GM19463 (cell line): ENCODE data around the gene MEF2C.
"Not testable (repeated sequence)": the region's sequence is repeated elsewhere in the genome, so short reads cannot be mapped to it uniquely, and the experiment has no call there.

ENCODE experiments used
- ATAC-seq: cut with Tn5 transposase; IDR thresholded peaks from one replicate; pipeline ENCODE4 v1.9.1; 2021; ENCODE audit warnings: mild to moderate bottlenecking, moderate library complexity; ENCODE audit not compliant: unreplicated experiment

MEF2C gene

DNA sequence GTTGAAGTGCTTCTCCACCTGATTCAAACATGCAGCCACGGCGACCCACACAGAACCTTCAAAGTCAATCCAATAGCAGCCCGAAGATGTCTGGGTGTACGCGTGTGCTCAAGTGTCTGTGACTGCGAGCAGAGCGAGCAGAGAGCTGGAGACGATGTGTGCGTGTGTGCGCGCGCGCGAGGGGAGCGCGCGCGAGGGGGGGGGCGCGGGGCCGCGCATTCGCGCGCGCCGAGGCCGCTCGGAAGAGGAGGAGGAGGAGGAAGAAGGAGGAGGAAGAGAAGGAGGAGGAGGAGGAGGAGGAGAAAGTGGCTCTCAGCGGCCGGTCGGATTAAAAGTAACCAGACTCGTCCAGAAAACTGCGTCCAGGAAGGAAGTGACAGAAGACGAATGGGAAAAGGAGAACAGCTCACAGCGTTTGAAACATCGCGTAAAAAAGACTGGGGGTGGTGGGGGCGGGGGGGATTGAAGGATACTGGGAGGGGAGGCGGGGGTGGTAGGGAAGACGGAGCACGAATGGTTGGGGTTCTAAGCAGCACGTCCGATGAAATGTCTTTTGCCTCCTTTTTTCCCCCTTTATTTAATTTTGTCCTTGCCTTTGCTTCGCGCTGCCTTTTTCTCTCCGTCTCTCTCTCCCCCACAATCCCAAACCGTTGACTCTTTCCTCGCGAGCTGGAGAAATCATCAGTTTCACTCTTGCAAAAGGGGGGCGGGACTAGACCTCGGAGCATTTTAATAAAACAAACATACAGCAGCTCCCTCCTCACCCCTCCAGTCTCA, at the start of gene MEF2C:
Gene MEF2C, minus strand, starts transcription at position 126 of the 777 bp plus-strand sequence. CDS start 59,396 bp downstream, outside the sequence.
- ATAC-seq: peak; percentile 42

DNA sequence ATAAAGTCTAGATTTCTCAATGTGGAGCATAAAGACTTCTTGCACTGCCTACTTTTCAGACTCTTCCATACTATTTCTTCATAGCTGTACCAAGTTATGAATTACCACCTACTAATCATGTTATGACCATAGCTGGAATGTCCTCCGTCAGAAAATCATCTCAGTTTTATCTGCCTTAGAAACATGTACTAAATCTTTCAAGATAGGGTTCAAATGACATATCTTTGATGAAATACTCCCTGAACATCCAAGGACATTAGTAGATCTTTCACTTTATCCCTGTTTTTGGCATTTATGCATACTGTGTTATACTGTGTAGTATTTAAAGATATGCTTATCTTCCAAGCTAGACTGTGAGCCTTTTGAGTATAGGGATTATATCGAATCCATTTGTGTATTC, 49.6 kb upstream of the MEF2C start:
- ATAC-seq: no peak

DNA sequence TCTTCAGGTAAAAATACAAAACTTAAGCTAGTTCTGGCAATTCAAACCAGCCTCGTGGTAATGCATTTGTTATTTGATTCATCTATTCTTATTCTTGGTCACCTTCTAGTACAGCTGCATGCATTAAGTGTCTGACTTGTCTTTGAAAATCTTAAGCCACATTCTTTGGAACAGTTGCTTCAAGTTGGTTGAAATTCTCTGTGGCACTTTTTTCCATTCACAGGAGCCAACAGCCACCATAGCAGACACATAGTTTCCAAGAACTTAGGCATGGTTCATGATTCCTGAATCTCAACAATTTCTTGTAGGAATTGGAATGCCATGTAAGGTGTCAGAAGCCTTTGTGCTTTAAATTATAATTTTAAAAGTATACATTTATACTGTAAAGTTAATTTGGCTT, 47.4 kb upstream of the MEF2C start:
- ATAC-seq: no peak

DNA sequence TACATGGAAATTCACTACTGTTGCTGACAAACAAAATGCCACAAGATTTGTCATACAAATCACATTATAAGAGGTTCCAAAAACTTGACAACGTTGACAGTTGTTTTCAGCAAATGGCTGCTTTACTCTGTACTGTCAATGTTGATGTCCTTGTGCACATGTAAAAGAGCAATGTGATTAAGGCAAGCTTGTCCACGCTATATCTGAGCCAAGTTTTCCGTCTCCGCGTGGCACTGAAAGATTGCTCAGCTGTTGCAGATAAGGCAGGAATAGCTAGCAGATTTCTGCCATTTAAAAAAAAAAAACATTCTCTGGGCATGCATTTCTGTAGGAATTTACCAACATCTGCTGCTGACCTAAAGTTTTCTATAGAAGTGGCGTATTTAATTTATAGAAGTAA, 46.4 kb upstream of the MEF2C start:
- no peak for ATAC-seq

DNA sequence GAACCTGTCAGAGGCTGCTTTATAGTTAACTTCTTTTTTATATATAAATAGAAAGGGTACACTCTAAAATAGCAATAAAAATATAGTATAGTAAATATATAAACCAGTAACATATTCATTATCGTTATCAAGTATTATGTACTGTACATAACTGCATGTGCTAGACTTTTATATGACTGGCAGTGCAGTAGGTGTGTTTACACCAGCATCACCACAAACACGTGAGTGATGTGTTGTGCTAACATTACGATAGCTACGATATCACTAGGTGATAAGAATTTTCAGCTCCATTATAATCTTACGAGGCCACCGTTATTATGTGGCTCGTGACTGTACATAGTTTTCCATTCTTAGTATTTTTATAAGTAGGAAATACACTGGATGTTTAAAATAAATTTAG, 43.8 kb upstream of the MEF2C start:
- ATAC-seq: no peak

DNA sequence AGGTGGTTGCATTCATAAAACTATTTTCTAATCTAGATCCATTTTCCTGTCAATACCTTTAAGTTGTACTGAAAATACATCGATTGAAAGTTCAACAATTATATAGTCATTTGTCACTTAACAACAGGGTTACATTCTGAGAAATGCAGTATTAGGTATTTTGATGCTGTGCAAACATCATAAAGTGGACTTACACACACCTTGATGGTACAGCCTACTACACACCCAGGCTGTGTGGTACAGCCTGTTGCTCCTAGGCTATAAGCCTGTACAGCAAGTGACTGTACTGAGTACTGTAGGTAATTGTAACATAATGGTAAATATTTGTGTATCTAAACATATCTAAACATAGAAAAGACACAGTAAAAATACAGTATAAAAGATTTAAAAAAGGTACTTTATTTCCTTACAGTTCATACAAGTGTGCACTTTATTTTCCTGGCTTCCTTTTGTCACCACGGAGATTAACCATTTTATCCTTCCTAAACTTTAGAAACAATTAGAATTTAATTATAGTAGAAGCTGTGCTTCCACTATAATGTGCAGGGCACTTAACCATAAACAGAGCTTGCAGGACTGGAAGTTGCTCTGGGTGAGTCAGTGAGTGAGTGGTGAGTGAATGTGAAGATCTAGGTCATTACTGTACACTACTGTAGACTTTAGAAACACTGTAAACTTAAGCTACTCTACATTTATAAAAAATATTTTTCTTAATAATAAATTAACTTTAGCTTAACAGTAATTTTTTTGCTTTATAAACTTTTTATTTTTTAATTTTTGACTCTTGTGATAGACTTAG, 42.9 kb upstream of the MEF2C start:
- ATAC-seq: no peak

DNA sequence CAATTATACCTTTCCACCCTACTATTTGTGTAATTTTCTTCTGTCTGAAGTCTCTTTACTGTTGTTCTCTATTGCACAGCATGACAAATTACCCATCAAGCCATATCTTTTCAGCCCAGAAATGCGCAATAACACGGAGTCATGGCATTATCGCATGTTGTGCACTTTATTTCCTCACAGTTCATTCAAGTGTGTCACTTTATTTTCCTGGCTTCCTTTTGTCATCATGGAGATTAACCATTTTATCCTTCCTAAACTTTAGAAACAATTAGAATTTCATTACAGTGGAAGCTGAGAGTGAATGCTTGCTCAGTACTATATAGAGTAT, 41.3 kb upstream of the MEF2C start:
- no peak for ATAC-seq

DNA sequence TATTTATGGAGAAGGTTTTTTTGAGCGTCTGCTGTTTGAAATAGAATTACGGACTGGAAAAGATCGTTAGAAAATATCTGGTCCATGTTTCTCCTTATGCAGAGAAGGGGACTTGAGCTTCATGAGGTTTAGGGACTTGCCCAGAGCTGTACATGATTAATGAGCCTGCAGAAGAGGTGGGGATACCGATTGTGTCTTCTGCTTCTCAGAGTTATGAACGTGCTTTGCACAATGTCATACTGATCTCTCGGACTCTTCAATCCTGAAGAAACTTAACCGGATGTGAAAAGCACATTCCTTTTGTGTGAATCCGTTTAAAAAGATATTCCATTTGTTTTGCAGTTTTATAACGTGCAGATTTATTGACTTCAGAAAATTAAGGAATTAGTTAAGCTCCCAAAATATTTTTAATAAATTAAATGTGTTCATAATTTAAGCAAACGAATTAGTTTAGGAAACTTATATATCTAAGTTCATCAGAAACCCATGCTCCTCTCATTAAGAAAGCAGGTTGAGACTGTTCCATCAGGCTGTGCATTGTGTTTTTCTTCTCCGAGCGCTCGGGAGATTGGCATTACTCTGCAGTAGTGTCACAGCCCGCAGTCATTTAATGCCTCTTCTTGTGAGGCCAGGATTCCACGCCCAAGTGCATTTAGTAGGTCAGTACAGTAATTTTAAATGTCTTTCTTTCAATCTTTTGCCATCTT, 40.8 kb upstream of the MEF2C start:
- ATAC-seq: no peak

DNA sequence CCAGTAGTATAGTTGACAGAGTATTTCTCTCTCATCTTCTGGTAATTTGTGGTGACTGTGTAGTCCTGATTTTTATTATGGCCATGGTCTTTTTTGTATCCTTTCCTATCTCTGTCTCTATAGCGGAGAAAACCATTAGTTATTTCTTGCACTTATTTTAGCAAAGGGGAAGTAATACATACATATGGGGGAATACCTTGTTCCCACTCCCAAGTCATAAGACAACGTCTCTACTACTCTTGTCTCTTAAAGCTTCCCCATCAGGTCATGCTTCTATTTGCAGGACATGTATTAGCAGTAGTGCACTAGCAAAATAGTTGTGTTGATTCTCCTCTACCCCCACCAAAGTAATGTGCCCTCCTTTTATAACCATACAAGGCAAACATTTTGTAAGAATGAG, 29.8 kb upstream of the MEF2C start:
- ATAC-seq: not testable (repeated sequence)

DNA sequence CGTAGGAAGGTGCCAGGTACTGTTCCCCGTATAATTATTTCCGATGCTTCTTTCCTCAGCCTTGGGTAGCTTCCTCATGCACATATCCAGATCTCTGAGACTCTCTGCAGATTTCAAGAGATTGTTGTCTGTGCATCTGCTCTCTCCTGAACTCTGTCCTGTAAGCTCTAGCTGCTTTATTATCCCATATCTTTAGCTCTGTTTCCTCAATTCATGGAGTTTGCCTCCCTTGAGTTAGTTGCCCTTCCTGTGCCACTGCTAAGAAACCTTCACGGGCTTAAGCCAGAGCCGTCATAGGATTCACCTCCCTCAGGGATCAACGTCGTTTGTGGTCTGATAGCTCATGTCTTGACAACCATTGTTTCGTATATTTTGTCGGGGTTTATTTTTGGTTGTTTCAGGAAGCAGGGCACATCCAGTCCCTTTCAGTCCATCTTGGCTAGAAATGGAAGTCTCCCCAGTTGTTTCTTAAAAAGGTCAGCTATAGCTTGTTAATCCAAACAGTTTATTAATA, 28.1 kb upstream of the MEF2C start:
- not testable (repeated sequence) for ATAC-seq

DNA sequence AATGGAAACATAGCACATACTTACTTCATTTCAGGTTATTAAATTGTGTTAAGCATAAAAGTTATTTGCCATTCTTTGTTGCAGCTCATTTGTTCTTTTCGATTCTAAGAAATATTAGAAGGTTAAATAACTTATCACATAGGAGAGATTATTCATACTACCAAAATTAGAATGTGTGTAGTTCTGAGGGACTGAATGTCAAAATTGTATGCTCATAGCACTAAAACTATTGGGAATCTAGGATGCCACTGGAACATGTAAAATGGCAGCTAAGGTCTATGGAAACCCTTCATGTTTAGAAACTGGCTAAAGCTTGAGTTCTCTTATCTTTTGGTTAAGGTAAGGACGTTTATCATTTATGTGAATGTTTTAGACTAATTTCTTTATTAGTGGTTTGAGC, 21.5 kb upstream of the MEF2C start:
- ATAC-seq: not testable (repeated sequence)

DNA sequence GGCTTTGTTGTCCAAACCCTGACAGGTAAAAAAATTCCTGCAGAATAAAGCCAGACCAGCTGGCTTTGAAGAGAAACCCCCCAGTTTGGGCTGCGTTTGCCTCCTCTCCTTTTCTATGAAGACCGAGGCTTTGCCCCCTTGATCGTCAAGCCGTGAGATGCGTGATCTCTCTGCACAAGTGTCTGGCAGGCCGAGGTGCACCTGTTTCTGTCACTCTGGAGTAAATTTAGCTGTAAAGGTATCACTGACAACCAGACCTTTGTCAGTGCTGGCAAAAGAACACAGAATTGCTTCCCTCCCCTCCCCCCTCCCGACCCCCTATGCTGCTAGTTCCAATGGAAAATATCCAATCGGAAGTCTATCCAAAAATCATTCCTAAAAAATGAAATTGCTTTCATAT, 21.0 kb upstream of the MEF2C start:
- not testable (repeated sequence) for ATAC-seq

DNA sequence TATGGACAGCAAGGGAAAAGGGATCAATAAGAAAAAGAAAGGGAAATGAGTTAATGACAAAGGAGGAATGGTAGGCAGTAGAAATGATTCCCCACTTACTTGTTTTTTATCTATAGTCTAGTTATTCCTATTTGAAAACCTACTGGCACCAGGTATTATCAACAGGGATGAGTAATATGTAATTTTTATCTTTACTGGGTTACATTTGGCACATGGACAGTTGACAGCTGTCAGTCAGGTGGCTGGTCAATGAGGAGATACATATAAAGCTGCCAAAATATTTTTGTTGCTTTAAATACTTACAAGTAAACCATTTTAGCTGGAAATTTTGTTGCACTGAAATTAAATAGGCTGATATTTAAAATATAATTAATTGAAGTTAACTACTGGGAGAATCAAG, 18.1 kb upstream of the MEF2C start:
- not testable (repeated sequence) for ATAC-seq

DNA sequence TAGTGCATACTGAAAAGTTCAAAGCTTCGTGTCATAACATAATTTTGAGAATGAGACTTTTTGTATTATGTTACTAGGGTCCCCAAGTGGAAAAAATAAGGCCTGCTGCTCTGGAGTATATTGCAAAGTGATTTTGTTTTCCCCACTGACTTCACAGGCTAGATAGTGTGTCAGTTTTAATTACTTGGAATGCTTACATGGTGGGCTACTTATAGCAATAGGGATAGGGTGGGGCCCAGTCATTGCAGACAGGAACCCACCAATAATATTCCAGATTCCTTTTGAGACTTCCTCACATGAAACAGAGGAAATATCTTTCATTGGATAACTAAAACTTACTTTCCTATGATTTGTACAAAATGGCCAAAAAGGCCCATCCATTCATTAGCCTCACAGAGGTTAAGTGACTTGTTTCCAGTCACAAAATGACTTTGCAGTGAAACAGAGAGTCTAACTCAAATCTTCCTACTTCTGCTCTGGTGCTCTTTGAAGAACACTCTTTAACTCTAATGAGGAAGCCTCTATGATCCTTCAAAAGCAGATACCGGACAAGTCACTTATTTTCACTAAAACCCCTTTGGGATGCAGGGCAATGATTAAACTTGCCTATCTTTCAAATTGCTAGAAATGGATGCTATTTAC, 16.2 kb upstream of the MEF2C start:
- no peak for ATAC-seq

DNA sequence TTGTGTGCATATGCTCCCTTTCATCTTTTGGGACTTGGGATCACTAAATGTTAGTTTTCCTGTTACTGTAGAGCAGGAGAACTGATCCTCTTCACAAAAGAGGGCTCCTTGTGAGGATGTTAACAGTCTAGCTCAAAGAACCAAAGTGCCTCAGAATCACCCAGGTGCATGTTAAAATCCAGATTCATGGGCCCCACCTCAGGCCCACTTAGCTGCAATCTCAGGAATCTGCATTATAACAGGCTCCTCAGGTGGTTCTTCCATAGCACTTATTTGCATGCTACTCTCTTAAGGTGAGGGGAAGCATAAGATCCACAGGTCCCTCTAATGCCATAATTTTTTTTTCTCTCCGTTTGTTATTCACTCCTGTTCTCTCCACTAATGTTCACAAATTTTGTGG, 14.8 kb upstream of the MEF2C start:
- no peak for ATAC-seq

DNA sequence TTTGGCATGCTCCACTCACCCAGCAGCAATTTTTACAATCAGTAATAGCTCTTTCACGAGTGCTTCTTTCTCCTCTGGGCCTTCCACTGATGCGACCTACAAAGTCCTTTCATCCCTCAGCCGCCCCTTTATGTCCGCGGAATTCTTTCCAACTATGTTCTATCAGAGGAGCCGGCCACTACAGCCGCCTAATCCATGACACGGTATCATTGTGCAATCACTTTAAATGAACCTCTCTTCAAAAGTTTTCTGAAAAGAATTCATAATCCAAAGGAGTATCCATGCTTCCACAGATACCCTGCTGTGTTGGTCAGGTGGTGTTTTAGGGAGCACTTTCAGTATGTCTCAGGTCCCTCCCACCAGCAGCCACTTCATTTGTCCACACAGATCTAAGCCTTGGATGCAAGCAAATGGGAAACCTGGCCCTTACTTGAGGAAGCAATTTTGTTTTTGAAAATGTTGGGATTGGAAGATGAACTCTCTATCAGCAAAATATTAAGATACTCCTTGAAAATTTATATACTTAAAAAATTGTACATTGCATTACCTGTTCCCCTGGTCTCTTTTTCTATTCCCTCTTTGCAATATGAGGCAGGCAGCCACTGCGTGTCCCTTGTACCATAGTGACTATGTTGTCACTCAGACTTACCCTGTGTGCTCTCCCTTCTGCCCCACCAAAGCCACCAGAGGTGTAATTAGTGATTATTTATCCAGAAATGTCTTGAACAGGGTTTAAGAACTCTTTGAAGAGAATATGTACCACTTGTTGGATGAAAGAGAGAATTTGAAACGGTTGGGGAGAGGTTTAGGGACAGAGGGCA, 12.9 kb upstream of the MEF2C start:
- no peak for ATAC-seq

DNA sequence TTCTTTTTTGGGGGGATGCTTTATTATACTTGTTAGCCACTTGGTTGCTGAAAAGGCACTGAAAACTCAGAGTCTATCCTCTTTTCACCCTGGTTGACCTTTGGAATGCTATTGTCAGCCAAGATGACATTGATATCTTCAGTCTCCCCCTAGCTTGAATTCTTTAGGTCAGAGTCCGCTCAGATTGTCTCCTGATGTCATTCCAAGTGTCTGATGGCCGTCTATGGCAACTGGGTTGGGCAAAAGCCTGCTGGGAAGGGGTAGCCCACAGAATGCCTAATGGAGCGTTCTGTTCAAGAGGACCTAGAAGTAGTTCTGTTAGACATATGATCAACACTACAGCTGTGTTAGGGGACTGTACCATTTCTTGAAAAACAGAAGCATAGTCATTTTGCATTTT, 9.7 kb upstream of the MEF2C start:
- no peak for ATAC-seq

DNA sequence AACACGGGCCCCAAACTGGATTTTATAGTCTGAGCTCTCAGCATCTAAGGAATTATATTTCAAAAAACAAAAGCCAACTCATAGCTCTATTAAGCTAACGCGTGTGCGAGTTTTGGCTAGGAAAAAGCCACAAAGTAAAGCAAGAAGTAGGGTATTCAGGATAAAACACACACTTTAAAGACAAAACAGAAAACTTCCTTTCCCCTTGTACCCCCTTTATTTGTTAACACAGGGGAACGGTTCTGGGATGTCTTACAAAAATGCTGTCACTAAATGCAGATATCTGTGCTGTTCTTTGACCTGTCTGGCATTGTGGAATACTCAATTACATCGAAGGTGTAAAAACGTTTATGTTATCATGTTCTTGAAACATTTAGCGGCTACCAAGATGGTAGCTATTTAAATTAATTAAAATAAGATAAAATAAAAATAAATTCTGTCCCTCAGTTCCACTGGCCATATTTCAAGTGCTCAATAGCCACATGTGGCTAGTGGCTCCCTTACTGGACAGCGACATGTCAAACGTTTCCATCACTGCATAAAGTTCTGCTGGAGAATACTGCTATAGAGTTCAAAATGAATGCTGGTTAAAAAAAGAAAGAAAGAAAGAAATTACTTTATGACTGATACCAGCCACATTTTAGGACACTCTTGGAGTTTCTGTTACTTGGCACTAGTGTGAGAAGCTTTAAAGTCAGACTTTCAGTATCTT, 7.2 kb upstream of the MEF2C start:
- ATAC-seq: no peak

DNA sequence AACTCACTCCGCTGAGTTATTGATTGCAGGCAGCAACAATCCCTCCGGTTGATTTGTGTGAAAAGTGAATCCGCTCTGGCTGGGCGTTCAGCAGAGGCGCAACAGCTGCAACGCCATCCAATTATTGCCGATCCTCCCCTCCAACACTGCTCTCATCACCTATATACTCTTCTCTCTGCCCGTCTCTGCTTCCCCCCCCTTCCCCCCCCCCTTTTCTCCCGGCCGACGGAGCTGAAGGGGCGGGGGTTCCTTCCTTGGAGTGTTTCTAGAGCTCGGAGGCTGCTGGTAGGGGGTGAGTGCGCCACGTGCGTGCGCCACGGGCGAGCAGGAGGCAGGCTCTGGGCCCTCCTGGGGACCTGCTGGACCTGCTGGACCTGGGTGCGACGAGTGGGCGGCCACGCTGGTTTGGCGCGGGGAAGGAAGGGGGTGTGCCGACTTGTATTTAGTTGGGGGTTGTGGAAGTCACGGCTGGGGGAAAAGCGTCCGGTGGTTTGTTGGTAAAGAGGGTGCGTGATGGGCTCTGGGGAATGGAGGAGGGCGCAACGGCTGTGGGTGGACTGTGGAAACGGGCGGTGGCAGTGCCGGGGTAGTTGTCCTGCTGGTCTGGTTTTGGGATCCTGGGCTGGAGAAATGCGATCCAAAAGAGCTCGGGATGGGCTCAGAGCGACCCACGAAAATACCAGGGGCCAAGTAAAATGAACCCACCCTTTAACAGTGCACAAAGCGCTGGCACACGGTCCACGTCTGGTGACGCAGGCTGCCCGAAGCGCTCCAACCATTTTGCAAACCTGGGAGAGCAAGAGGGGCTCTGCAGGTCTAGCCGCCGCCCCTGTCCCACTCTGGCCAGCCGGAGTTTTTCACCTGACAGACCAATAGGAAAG, 6.4 kb upstream of the MEF2C start:
- peak; percentile 41 for ATAC-seq
